ENCODE data around the gene ACAP2. TPM values are rescaled to one million over a fixed set of nuclear protein-coding genes. Genes with fewer than 3 reads are reported as not detected.

Gene ACAP2
- total and polyA plus RNA-seq, 10 donors: 11.2 to 127 (median 97.9) TPM

GRCh38 chr3:195240939-195241338 is 201.9 kb downstream of the ACAP2 start:
- H3K36me3 ChIP-seq: peaks cover 0 to 8% (median 3%) of the 10 kb centered on the region in 6 donors
- no peak overlapping the region for H3K4me3 ChIP-seq
- DNase-seq: no peak
- intact Hi-C loops (cut with DNase I; ENCODE audit: low total_unique reads): no loop called here
- TF ChIP-seq POLR2A (IDR thresholded peaks at IDR 0.05): no peak
- TF ChIP-seq CTCF (IDR thresholded peaks at IDR 0.05 in 8 of 11, conservative IDR thresholded peaks at IDR 0.05 in 3 of 11): no peak
- TF ChIP-seq POLR2AphosphoS5 (IDR thresholded peaks at IDR 0.05): no peak
- peak overlapping the region in 2 of 8 donors; percentile 81 to 85 for H3K27ac ChIP-seq
- 88 to 92% (median 90%) methylated on average over 6 of the region's 6 CpGs for WGBS, 5 donors
- H3K9me3 ChIP-seq: peaks cover 0 to 12% (median 7%) of the 10 kb centered on the region in 8 donors
- H3K4me1 ChIP-seq: peaks cover 0 to 36% (median 18%) of the 10 kb centered on the region in 6 donors
- no peaks in the 10 kb centered on the region for H3K27me3 ChIP-seq (replicated peaks in 1 of 7)

DNA sequence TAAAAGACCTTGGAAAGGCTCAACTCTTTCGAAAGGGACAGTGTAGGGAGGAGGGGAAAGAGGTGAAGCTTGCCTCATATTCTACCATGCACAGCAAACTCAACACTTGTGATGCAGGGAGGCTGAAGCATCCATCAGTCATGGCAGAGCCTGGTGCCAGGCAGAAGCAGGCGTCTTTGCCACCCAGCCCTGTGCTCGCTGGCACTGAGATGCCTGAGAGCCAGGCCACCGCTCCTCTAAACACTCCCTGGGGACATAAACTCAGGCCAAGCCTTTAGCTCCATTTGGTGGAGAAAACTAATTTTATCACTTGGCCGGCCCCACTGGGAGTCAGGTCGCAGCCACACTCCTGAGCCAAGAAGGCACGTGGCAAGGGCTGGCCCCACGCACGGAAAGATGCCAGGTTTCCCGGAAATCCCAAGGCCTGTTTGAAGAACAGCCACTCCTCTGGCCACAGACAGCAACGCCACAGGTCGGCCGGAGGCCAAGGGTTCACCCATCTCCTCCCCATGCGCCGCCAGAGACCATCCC is 202.6 kb downstream of the ACAP2 start:
- H3K9me3 ChIP-seq: peaks cover 0 to 12% (median 7%) of the 10 kb centered on the region in 8 donors
- no peak overlapping the region for H3K4me3 ChIP-seq
- no peak for DNase-seq
- 68 to 80% (median 80%) methylated on average over 11 to 15 of the region's 15 CpGs for WGBS, 5 donors
- H3K4me1 ChIP-seq: peaks cover 0 to 36% (median 18%) of the 10 kb centered on the region in 6 donors
- H3K27ac ChIP-seq: peak overlapping the region in 4 of 8 donors; percentile 12 to 85 (median 82)
- intact Hi-C loops (cut with DNase I; ENCODE audit: low total_unique reads): no loop called here
- H3K36me3 ChIP-seq: peaks cover 0 to 8% (median under 1%) of the 10 kb centered on the region in 6 donors
- TF ChIP-seq POLR2AphosphoS5 (IDR thresholded peaks at IDR 0.05) (peak; percentile 60 to 75 (median 72)), POLR2A (IDR thresholded peaks at IDR 0.05) (no peak)
- no peaks in the 10 kb centered on the region for H3K27me3 ChIP-seq (replicated peaks in 1 of 7)

DNA sequence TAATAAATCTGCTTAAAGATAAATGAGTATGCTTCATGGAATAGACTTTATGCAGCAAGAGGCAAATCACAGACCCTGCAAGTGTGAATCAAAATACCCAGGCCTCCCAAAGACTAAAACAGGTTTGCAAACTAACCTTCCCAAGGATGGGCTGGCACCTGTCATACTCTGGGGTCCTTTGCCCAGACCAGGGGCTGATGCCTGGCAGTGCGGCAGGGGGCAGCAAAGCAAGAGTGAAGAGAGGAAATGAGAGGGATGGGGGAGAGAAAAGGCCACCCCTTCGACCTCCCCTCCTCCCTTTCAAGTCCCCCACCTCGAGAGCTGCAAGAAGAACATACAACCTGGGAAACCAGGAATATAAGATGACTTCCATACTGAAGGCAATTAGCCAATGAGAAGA is 203.7 kb downstream of the ACAP2 start:
- DNase-seq: no peak
- Histone ChIP-seq H3K9me3 (peaks cover 0 to 12% (median 7%) of the 10 kb centered on the region in 8 donors), H3K36me3 (peaks cover 0 to 8% (median 0%) of the 10 kb centered on the region in 6 donors), H3K27ac (peak overlapping the region in 5 of 8 donors; percentile 77 to 85 (median 81)), H3K27me3 (replicated peaks in 1 of 7) (no peaks in the 10 kb centered on the region), H3K4me1 (peaks cover 0 to 36% (median 18%) of the 10 kb centered on the region in 6 donors), H3K4me3 (no peak overlapping the region)
- intact Hi-C loops (cut with DNase I; ENCODE audit: low total_unique reads): loop anchor here (10.0 kb wide), 1 partner anchor 74 kb away; no protein-coding TSS in a partner anchor
- WGBS, 5 donors: 67 to 81% (median 75%) methylated on average over 3 of the region's 3 CpGs
- TF ChIP-seq POLR2AphosphoS5 (IDR thresholded peaks at IDR 0.05) (no peak), CTCF (IDR thresholded peaks at IDR 0.05 in 8 of 11, conservative IDR thresholded peaks at IDR 0.05 in 3 of 11) (no peak), POLR2A (IDR thresholded peaks at IDR 0.05) (no peak)

GRCh38 chr3:195238586-195239118 is 204.2 kb downstream of the ACAP2 start:
- peaks cover 0 to 36% (median 18%) of the 10 kb centered on the region in 6 donors for H3K4me1 ChIP-seq
- 49 to 78% (median 57%) methylated on average over 9 to 10 of the region's 10 CpGs for WGBS, 5 donors
- peaks cover 0 to 12% (median 7%) of the 10 kb centered on the region in 8 donors for H3K9me3 ChIP-seq
- peaks cover 0 to 8% (median 0%) of the 10 kb centered on the region in 6 donors for H3K36me3 ChIP-seq
- TF ChIP-seq CTCF (IDR thresholded peaks at IDR 0.05 in 8 of 11, conservative IDR thresholded peaks at IDR 0.05 in 3 of 11) (no peak), POLR2A (IDR thresholded peaks at IDR 0.05) (no peak), POLR2AphosphoS5 (IDR thresholded peaks at IDR 0.05) (peak in 2 of 3 donors; percentile 66 to 82)
- H3K4me3 ChIP-seq: no peak overlapping the region
- peak; percentile 63 for DNase-seq
- peak overlapping the region in 7 of 8 donors; percentile 30 to 85 (median 79) for H3K27ac ChIP-seq
- intact Hi-C loops (cut with DNase I; ENCODE audit: low total_unique reads): loop anchor here (10.0 kb wide), 1 partner anchor 74 kb away; no protein-coding TSS in a partner anchor
- no peaks in the 10 kb centered on the region for H3K27me3 ChIP-seq (replicated peaks in 1 of 7)

Data from spleen (tissue), 11 donors.